Ishikawa (cell line): ENCODE data around the gene EIF1AX.

Source experiments
- CEBPB ChIP-seq: IDR thresholded peaks from 2 replicates; pipeline ENCODE4 v1.6.1; 2012
- CREB1 ChIP-seq: IDR thresholded peaks from 2 replicates; pipeline ENCODE4 v1.6.1; 2012; ENCODE audit warnings: low read depth
- EGR1 ChIP-seq: IDR thresholded peaks from 2 replicates; pipeline ENCODE4 v1.6.1; 2012
- EP300 ChIP-seq: IDR thresholded peaks from 2 replicates; pipeline ENCODE4 v1.6.1; 2012; ENCODE audit warnings: borderline replicate concordance
- FOXM1 ChIP-seq: IDR thresholded peaks from 2 replicates; pipeline ENCODE4 v1.6.1; 2012; ENCODE audit warnings: low read depth, borderline replicate concordance
- NFIC ChIP-seq: IDR thresholded peaks from 2 replicates; pipeline ENCODE4 v1.6.1; 2012
- RAD21 ChIP-seq: IDR thresholded peaks from 2 replicates; pipeline ENCODE4 v1.6.1; 2012; ENCODE audit warnings: low read depth
- TAF1 ChIP-seq: IDR thresholded peaks from 2 replicates; pipeline ENCODE4 v1.6.1; 2012; ENCODE audit warnings: low read depth, mild to moderate bottlenecking
- TCF12 ChIP-seq: IDR thresholded peaks from 2 replicates; pipeline ENCODE4 v1.6.1; 2012; ENCODE audit warnings: low read depth
- TEAD4 ChIP-seq: IDR thresholded peaks from 2 replicates; pipeline ENCODE4 v1.6.1; 2012
- YY1 ChIP-seq: IDR thresholded peaks from 2 replicates; pipeline ENCODE4 v1.6.1; 2012; ENCODE audit warnings: low read depth
- ZBTB7A ChIP-seq: IDR thresholded peaks from 2 replicates; pipeline ENCODE4 v1.6.1; 2012; ENCODE audit warnings: low read depth
- TF ChIP-seq, protein P1 (sequence below): IDR thresholded peaks from 2 replicates; pipeline ENCODE4 v1.6.1; 2012
- TF ChIP-seq, protein P2 (sequence below): IDR thresholded peaks from 2 replicates; pipeline ENCODE4 v1.6.1; 2012
- TF ChIP-seq, protein P3 (sequence below): IDR thresholded peaks from 2 replicates; pipeline ENCODE4 v1.6.1; 2012; ENCODE audit warnings: low read depth, mild to moderate bottlenecking

The EIF1AX gene

DNA sequence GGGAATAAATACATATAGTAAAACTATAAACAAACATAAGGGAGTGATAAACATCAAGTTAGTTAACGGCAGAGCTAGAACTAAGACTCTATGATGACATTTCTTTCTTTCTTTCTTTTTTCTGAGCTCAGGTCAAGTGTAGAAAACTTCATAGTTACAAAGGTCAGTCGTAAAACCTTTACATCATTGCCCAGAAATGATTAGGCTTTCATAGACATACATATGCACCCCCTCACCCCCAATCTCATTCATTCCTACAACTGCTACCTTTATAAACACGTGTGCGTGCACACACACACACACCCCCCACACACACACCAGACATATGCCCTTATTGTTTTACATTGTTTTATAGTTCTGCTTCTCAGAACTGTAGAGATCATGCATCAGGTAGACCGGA is 5.7 kb downstream of the EIF1AX start:
- TF ChIP-seq, protein P1, sequence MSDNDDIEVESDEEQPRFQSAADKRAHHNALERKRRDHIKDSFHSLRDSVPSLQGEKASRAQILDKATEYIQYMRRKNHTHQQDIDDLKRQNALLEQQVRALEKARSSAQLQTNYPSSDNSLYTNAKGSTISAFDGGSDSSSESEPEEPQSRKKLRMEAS = no peak
- TF ChIP-seq TCF12 (no peak), EGR1 (no peak), ZBTB7A (no peak), RAD21 (no peak)
- TF ChIP-seq, protein P2, sequence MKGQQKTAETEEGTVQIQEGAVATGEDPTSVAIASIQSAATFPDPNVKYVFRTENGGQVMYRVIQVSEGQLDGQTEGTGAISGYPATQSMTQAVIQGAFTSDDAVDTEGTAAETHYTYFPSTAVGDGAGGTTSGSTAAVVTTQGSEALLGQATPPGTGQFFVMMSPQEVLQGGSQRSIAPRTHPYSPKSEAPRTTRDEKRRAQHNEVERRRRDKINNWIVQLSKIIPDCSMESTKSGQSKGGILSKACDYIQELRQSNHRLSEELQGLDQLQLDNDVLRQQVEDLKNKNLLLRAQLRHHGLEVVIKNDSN = no peak

DNA sequence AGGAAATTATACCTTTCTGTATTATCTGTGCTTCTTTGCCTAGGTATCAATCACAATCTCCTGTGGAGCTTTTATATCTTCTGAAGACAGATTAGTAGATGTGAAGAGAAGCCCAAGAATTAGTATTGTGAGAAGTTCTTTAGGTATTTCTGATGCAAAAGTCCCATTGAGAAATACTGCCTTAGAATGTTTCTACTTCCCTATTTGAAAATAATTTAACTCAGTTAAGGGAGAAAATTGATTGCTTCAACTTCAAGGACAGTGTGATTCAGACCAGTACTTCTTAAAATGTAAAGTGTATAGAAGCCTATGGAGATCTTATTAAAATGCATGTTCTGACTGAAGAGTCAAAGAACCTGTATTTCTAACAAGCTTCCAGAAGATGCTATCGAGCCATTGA is 9.0 kb downstream of the EIF1AX start:
- TF ChIP-seq CEBPB (no peak), FOXM1 (no peak), TEAD4 (no peak), RAD21 (no peak), ZBTB7A (no peak), NFIC (no peak), EP300 (no peak), CREB1 (no peak), TCF12 (no peak)
- TF ChIP-seq, protein P2 = no peak
- TF ChIP-seq, protein P1 = no peak

DNA sequence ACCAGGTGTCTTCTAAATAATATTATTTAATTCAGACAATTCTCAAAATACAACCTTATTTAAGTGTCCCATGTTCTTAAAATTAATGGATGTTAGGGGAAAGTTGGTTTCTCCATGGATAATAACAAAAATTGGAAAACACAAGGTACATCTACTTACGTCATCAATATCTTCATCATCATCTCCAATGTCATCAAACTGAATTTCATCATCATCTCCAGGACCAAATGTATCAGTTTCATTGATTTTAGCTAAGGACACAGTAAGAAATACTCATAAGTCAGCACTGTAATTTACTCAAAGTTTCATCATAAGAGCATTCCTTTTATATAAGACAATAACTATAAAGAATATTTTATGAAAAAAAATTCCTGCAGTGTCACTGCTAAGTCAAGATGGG is 11.3 kb downstream of the EIF1AX start:
- no peak for TF ChIP-seq EP300
- TF ChIP-seq, protein P1 = no peak
- no peak for TF ChIP-seq TEAD4
- no peak for TF ChIP-seq TAF1
- no peak for TF ChIP-seq CEBPB
- TF ChIP-seq NFIC = no peak
- no peak for TF ChIP-seq RAD21
- TF ChIP-seq TCF12 = no peak
- TF ChIP-seq YY1 = no peak
- no peak for TF ChIP-seq FOXM1
- no peak for TF ChIP-seq CREB1
- no peak for TF ChIP-seq ZBTB7A
- no peak for TF ChIP-seq EGR1
- TF ChIP-seq, protein P3, sequence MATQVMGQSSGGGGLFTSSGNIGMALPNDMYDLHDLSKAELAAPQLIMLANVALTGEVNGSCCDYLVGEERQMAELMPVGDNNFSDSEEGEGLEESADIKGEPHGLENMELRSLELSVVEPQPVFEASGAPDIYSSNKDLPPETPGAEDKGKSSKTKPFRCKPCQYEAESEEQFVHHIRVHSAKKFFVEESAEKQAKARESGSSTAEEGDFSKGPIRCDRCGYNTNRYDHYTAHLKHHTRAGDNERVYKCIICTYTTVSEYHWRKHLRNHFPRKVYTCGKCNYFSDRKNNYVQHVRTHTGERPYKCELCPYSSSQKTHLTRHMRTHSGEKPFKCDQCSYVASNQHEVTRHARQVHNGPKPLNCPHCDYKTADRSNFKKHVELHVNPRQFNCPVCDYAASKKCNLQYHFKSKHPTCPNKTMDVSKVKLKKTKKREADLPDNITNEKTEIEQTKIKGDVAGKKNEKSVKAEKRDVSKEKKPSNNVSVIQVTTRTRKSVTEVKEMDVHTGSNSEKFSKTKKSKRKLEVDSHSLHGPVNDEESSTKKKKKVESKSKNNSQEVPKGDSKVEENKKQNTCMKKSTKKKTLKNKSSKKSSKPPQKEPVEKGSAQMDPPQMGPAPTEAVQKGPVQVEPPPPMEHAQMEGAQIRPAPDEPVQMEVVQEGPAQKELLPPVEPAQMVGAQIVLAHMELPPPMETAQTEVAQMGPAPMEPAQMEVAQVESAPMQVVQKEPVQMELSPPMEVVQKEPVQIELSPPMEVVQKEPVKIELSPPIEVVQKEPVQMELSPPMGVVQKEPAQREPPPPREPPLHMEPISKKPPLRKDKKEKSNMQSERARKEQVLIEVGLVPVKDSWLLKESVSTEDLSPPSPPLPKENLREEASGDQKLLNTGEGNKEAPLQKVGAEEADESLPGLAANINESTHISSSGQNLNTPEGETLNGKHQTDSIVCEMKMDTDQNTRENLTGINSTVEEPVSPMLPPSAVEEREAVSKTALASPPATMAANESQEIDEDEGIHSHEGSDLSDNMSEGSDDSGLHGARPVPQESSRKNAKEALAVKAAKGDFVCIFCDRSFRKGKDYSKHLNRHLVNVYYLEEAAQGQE = no peak
- TF ChIP-seq, protein P2 = no peak

DNA sequence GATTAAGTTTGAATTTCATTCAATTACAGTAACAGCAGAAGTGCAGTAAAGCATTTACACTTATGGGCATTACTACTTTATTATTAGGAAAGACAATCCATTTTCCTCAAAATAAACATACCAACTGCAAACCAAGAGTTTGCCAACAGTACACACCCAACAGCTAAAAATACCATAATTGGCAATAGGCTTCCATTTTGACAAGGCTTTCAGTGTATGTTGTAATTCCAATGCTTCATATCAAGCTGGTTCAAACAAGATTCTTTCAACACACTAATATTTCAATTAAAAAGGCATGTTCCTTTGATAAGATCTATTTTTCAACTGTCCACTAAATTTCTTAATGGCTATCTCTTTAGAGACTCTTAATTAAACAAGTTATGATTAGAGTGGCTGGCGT is 12.1 kb downstream of the EIF1AX start:
- no peak for TF ChIP-seq TCF12
- no peak for TF ChIP-seq YY1
- TF ChIP-seq EGR1 = no peak
- TF ChIP-seq, protein P1 = no peak
- TF ChIP-seq, protein P2 = no peak
- TF ChIP-seq ZBTB7A = no peak
- TF ChIP-seq TEAD4 = no peak
- no peak for TF ChIP-seq EP300
- TF ChIP-seq RAD21 = no peak
- TF ChIP-seq, protein P3 = no peak
- TF ChIP-seq NFIC = no peak
- no peak for TF ChIP-seq FOXM1
- no peak for TF ChIP-seq CREB1
- no peak for TF ChIP-seq TAF1
- TF ChIP-seq CEBPB = no peak

DNA sequence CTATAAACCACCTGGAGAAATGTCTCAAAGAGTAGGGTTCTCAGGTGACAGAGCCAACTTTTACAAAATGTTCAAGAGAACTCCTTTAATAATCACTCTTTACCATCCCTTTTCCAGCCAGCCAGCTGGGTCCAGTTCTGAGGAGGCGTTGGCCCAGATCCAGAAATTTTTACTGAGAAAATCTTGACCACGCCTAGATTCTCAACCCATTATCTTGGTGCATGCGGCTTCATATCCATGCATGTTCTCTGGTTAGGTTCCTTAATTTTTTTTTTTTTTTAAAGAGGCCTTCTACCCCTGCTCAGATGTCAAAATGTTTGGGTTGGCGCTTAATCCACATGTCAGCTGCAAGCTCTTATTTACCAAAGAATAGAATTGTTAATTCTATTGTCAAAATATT is 13.0 kb downstream of the EIF1AX start:
- TF ChIP-seq EP300 (no peak), TEAD4 (no peak), RAD21 (no peak), YY1 (no peak), TAF1 (no peak), ZBTB7A (no peak)
- TF ChIP-seq, protein P2 = no peak
- TF ChIP-seq, protein P1 = no peak
